Smooth muscle cell (in vitro differentiated cells): ENCODE measurements around the gene CALR. TPM values are rescaled to one million over a fixed set of nuclear protein-coding genes. Genes with fewer than 3 reads are reported as not detected.

Experiments used
- DNase-seq: peaks from one replicate; lab custom pipeline; 2025; ENCODE audit not compliant: unreplicated experiment; lab: John Stamatoyannopoulos, UW
- H2AFZ ChIP-seq: fragments of 200-600 bp; sonication (generic); 2 replicates; pipeline ENCODE4 v1.6.0; 2016; ENCODE audit warnings: antibody characterized with exemption, low read depth, mild to moderate bottlenecking
- H3F3A ChIP-seq: fragments of 200-600 bp; sonication (generic); 2 replicates; pipeline ENCODE4 v1.6.0; 2017; ENCODE audit warnings: antibody characterized with exemption, low read depth
- H3K27ac ChIP-seq: fragments of 200-600 bp; sonication (generic); 2 replicates; pipeline ENCODE4 v1.5.1; 2016; ENCODE audit warnings: low read depth, mild to moderate bottlenecking
- H3K27me3 ChIP-seq: fragments of 200-600 bp; sonication (generic); 2 replicates; pipeline ENCODE4 v1.6.1; 2016; ENCODE audit warnings: low read depth, mild to moderate bottlenecking
- H3K36me3 ChIP-seq: fragments of 200-600 bp; sonication (generic); 2 replicates; pipeline ENCODE4 v1.5.1; 2016; ENCODE audit warnings: low read depth
- H3K4me1 ChIP-seq: fragments of 200-600 bp; sonication (generic); 2 replicates; pipeline ENCODE4 v1.5.1; 2016; ENCODE audit warnings: low read depth
- H3K4me2 ChIP-seq: fragments of 200-600 bp; sonication (generic); 2 replicates; pipeline ENCODE4 v1.6.0; 2016; ENCODE audit warnings: mild to moderate bottlenecking
- H3K4me3 ChIP-seq: fragments of 200-600 bp; sonication (generic); 2 replicates; pipeline ENCODE4 v1.5.1; 2016; ENCODE audit warnings: mild to moderate bottlenecking
- H3K79me2 ChIP-seq: fragments of 200-600 bp; sonication (generic); 2 replicates; pipeline ENCODE4 v1.6.0; 2016; ENCODE audit warnings: low read depth, mild to moderate bottlenecking
- H3K9ac ChIP-seq: fragments of 200-600 bp; sonication (generic); 2 replicates; pipeline ENCODE4 v1.6.0; 2016; ENCODE audit warnings: low read depth
- H3K9me3 ChIP-seq: fragments of 200-600 bp; sonication (generic); replicated peaks from 2 replicates; pipeline ENCODE4 v1.5.1; 2016; ENCODE audit warnings: low read depth
- H4K20me1 ChIP-seq: fragments of 200-600 bp; sonication (generic); 2 replicates; pipeline ENCODE4 v1.6.0; 2016; ENCODE audit warnings: low read depth
- WGBS: methylation state at CpG from one replicate; pipeline ENCODE4 v1.1.7; 2016; ENCODE audit warnings: low lambda C conversion rate; 5-methylcytosine and 5-hydroxymethylcytosine counted together
- polyA plus RNA-seq: library from polyadenylated mRNA; unstranded; fragments of >200 nt; fragmentation: Nextera tagmentation; extraction: Ambion mirVana; gene quantifications from 2 replicates; pipeline ENCODE4 v1.2.1, GENCODE V29; 2016
- total RNA-seq: library from RNA; depleted of rRNA; stranded (reverse); fragments of >200 nt; gene quantifications from 2 replicates; pipeline ENCODE4 v1.2.3, GENCODE V29; 2014
- TF ChIP-seq, protein P1 (sequence below): fragments of 200-600 bp; sonication (generic); IDR thresholded peaks from 2 replicates; pipeline ENCODE4 v1.5.1; 2017; ENCODE audit warnings: borderline replicate concordance, mild to moderate bottlenecking, antibody characterized with exemption; ENCODE audit not compliant: insufficient read depth, poor library complexity, severe bottlenecking

The CALR gene
- total and polyA plus RNA-seq, 2 experiments from 2014 or later: 800 to 833 TPM

DNA sequence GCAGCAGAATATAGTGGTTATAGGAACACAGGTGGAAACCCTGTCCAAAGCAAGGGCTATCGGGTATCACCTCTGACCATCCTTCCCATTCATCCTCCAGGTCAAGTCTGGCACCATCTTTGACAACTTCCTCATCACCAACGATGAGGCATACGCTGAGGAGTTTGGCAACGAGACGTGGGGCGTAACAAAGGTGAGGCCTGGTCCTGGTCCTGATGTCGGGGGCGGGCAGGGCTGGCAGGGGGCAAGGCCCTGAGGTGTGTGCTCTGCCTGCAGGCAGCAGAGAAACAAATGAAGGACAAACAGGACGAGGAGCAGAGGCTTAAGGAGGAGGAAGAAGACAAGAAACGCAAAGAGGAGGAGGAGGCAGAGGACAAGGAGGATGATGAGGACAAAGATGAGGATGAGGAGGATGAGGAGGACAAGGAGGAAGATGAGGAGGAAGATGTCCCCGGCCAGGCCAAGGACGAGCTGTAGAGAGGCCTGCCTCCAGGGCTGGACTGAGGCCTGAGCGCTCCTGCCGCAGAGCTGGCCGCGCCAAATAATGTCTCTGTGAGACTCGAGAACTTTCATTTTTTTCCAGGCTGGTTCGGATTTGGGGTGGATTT lies 5.1 kb downstream of the CALR start:
- H3K4me3 ChIP-seq: no peak overlapping the region
- no peaks in the 10 kb centered on the region for H3K9me3 ChIP-seq
- peaks cover 51% of the 10 kb centered on the region for H3F3A ChIP-seq
- TF ChIP-seq, protein P1, sequence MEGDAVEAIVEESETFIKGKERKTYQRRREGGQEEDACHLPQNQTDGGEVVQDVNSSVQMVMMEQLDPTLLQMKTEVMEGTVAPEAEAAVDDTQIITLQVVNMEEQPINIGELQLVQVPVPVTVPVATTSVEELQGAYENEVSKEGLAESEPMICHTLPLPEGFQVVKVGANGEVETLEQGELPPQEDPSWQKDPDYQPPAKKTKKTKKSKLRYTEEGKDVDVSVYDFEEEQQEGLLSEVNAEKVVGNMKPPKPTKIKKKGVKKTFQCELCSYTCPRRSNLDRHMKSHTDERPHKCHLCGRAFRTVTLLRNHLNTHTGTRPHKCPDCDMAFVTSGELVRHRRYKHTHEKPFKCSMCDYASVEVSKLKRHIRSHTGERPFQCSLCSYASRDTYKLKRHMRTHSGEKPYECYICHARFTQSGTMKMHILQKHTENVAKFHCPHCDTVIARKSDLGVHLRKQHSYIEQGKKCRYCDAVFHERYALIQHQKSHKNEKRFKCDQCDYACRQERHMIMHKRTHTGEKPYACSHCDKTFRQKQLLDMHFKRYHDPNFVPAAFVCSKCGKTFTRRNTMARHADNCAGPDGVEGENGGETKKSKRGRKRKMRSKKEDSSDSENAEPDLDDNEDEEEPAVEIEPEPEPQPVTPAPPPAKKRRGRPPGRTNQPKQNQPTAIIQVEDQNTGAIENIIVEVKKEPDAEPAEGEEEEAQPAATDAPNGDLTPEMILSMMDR: no peak
- H2AFZ ChIP-seq: no peak overlapping the region
- H3K4me1 ChIP-seq: peaks cover 29% of the 10 kb centered on the region
- no peak overlapping the region for H3K9ac ChIP-seq
- H3K4me2 ChIP-seq: no peak overlapping the region
- 95% methylated on average over 18 of the region's 18 CpGs for WGBS
- DNase-seq: no peak
- no peaks in the 10 kb centered on the region for H3K36me3 ChIP-seq
- peaks cover 63% of the 10 kb centered on the region for H3K79me2 ChIP-seq
- H3K27me3 ChIP-seq: no peaks in the 10 kb centered on the region
- H3K27ac ChIP-seq: peak overlapping the region; percentile 62
- H4K20me1 ChIP-seq: peaks cover 83% of the 10 kb centered on the region

DNA sequence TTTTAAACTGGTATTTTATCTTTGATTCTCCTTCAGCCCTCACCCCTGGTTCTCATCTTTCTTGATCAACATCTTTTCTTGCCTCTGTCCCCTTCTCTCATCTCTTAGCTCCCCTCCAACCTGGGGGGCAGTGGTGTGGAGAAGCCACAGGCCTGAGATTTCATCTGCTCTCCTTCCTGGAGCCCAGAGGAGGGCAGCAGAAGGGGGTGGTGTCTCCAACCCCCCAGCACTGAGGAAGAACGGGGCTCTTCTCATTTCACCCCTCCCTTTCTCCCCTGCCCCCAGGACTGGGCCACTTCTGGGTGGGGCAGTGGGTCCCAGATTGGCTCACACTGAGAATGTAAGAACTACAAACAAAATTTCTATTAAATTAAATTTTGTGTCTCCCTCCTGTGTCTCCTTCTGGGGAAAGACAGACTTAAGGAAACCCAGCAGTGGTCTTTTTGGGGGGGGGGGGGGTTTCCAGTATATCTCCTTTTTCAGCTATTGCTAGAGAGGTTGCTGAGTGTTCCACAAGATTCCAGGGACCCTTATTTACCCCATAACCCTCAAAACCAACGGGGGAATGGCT lies 5.8 kb downstream of the CALR start:
- DNase-seq: no peak
- H3K4me3 ChIP-seq: no peak overlapping the region
- H3K36me3 ChIP-seq: no peaks in the 10 kb centered on the region
- no peak overlapping the region for H3K9ac ChIP-seq
- H3K79me2 ChIP-seq: peaks cover 57% of the 10 kb centered on the region
- TF ChIP-seq, protein P1: no peak
- no peaks in the 10 kb centered on the region for H3K27me3 ChIP-seq
- H3F3A ChIP-seq: peaks cover 45% of the 10 kb centered on the region
- peaks cover 29% of the 10 kb centered on the region for H3K4me1 ChIP-seq
- H3K4me2 ChIP-seq: no peak overlapping the region
- H4K20me1 ChIP-seq: peaks cover 77% of the 10 kb centered on the region
- H3K27ac ChIP-seq: peak overlapping the region; percentile 97
- no peak overlapping the region for H2AFZ ChIP-seq
- H3K9me3 ChIP-seq: no peaks in the 10 kb centered on the region
- WGBS: 90% methylated on average over 2 of the region's 2 CpGs

DNA sequence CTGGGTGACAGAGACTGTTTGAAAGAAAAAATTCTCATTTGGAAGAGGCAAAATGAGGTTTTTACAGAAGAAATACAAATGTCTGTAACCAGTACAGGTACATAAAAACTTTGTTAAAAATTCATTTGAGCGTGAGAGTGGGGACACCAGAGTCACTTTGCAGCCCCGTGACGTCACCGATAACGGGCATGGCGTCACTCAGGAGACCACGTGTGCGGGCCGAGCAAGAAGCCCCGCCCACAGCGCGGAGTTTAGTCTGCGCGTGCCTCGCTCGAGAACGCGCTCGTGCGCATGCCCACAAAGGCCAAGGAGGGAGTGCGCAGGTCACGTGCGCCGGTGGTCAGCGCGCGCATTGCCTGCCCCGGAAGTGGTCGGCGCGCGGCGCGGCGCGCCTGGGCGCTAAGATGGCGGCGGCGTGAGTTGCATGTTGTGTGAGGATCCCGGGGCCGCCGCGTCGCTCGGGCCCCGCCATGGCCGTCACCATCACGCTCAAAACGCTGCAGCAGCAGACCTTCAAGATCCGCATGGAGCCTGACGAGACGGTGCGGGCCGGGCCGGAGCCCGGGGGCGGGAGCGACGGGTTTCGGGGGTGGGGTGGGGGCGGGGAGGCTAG lies 7.2 kb downstream of the CALR start, which contains the start of gene RAD23A:
Gene RAD23A, plus strand, starts transcription at position 384 of the 613 bp plus-strand sequence. Its CDS starts 87 bp downstream, at position 471.
- Histone ChIP-seq H3K27ac (peak within 1 kb of the TSS; percentile 97), H3K27me3 (no peaks in the 10 kb centered on the region), H3K4me2 (peak within 1 kb of the TSS; percentile 96), H3K79me2 (peaks cover 43% of the 10 kb centered on the region), H3K36me3 (no peaks in the 10 kb centered on the region), H3K9me3 (no peaks in the 10 kb centered on the region), H2AFZ (no peak within 1 kb of the TSS), H4K20me1 (peaks cover 63% of the 10 kb centered on the region), H3F3A (peaks cover 31% of the 10 kb centered on the region), H3K4me1 (peaks cover 19% of the 10 kb centered on the region), H3K9ac (peak within 1 kb of the TSS; percentile 97), H3K4me3 (peak within 1 kb of the TSS; percentile 85)
- DNase-seq: peak; percentile 95
- TF ChIP-seq, protein P1: no peak
- 1% methylated on average over 55 of the region's 62 CpGs for WGBS
